ENCODE data around the gene MYCN.

DNA sequence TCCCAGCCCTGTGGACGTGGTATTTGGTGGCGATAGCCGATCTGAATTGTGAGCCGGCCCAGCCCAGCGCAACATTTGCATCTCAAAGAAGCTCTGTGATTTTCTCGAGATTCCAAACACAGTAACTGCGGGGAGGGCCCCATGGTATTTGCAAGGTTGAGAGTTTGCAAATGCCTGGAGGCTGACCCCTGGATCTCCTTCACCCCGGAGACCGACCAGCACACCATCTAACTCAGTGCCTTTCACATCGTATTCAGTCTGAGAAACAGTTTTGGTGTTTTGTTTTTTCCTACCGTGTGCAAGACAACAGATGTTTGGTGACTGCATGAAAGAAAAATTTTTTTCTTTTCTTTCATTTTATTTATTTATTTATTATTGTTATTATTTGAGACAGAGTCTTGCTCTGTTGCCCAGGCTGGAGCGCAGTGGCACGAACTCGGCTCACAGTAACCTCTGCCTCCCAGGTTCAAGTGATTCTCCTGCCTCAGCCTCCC lies 40.3 kb downstream of the MYCN start:
- no peak for TF ChIP-seq RXRA (IDR thresholded peaks at IDR 0.05; ENCODE audit: borderline replicate concordance, low read depth)
- no peak for TF ChIP-seq CTCF (IDR thresholded peaks at IDR 0.05)
- TF ChIP-seq SIN3A (IDR thresholded peaks at IDR 0.05; ENCODE audit: borderline replicate concordance, low read depth, low read length), result no peak
- no peak for TF ChIP-seq NRF1 (IDR thresholded peaks at IDR 0.05; ENCODE audit: low read depth, low read length)
- TF ChIP-seq MXI1 (IDR thresholded peaks at IDR 0.05; ENCODE audit: low read depth, low read length), result no peak
